ENCODE data around the gene CLCN6. TPM values are rescaled to one million over a fixed set of nuclear protein-coding genes. Genes with fewer than 3 reads are reported as not detected.
A peak's percentile ranks its signal among the peaks of the same experiment; 100 is the strongest.

The CLCN6 gene
- total RNA-seq, 1 experiment from 2014 or later, result 13.7 TPM

DNA sequence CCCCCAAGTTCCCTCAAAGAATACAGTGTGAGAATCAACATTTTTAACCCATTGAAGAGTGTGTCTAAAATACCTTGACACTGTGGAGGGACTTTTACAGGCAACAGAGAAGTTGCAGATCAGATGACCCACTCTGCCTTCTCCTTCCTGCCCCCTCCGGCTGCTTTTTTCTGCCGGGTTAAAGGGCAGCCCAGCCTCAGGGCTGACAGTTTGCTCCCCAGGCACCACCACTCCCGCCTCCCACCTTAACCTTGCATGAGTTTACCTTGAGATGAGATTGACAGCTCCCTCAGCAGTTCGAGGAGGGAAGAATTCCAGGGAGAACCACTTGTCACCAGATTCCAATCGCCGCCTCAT is 3.4 kb upstream of the CLCN6 start:
- Histone ChIP-seq H3K27ac (ENCODE audit: low read depth, low read length) (peak overlapping the region; percentile 54; the same call in 1 of the 2 replicates), H3K79me2 (ENCODE audit: insufficient read depth, low read length) (peaks cover 9% of the 10 kb centered on the region; the same call in 1 of the 2 replicates), H3K9ac (ENCODE audit: low read length) (no peak overlapping the region), H3K36me3 (ENCODE audit: control insufficient read depth in 1 of 2, insufficient read depth in 2 of 2, low read length in 2 of 2) (no peaks in the 10 kb centered on the region), H3K4me2 (ENCODE audit: low read length) (peak overlapping the region; percentile 94), H3K9me2 (ENCODE audit: insufficient read depth) (no peaks in the 10 kb centered on the region), H3K4me3 (replicated peaks in 1 of 2; ENCODE audit: low read depth in 1 of 2, low read length in 2 of 2) (peak overlapping the region in 1 of 2 experiments; percentile 50; a peak in 1 of 4 replicates), H3K4me1 (ENCODE audit: control insufficient read depth in 1 of 2, insufficient read depth in 2 of 2, low read length in 2 of 2) (peaks cover 38 to 64% of the 10 kb centered on the region in 2 experiments), H2AFZ (ENCODE audit: low read depth, low read length, poor library complexity, severe bottlenecking) (no peak overlapping the region), H3K9me3 (ENCODE audit: control insufficient read depth in 1 of 2, insufficient read depth in 1 of 2, low read depth in 1 of 2, low read length in 2 of 2) (no peaks in the 10 kb centered on the region), H4K20me1 (ENCODE audit: insufficient read depth) (no peaks in the 10 kb centered on the region), H3K27me3 (ENCODE audit: insufficient read depth, low read length) (no peaks in the 10 kb centered on the region)
- intact Hi-C loops (cut with micrococcal nuclease), result no loop called here
- ChIA-PET CTCF (no interaction called here), RAD21 (ENCODE audit: low non-redundant PET in 1 of 2, low total read pairs in 2 of 2, uncharacterized antibody in 2 of 2, unreplicated experiment in 2 of 2) (no interaction called here), POLR2A (no interaction called here)
- BruUV-seq (replicated peaks), result no TSS peak
- DNase-seq (ENCODE audit: low read depth, low spot score) (no peak), ATAC-seq (no peak)
- TF ChIP-seq TCF7L2 (IDR thresholded peaks at IDR 0.05; ENCODE audit: borderline replicate concordance, extremely low read depth, insufficient read depth, insufficient read length), result no peak
- no peak for TF ChIP-seq EGR1 (IDR thresholded peaks at IDR 0.05; ENCODE audit: low read depth)
- no peak for TF ChIP-seq ELF1 (IDR thresholded peaks at IDR 0.05; ENCODE audit: borderline replicate concordance, low read depth)
- TF ChIP-seq ZFX (IDR thresholded peaks at IDR 0.05), result no peak
- TF ChIP-seq EZH2phosphoT487 (IDR thresholded peaks at IDR 0.05; ENCODE audit: borderline replicate concordance), result no peak
- TF ChIP-seq, protein P1, sequence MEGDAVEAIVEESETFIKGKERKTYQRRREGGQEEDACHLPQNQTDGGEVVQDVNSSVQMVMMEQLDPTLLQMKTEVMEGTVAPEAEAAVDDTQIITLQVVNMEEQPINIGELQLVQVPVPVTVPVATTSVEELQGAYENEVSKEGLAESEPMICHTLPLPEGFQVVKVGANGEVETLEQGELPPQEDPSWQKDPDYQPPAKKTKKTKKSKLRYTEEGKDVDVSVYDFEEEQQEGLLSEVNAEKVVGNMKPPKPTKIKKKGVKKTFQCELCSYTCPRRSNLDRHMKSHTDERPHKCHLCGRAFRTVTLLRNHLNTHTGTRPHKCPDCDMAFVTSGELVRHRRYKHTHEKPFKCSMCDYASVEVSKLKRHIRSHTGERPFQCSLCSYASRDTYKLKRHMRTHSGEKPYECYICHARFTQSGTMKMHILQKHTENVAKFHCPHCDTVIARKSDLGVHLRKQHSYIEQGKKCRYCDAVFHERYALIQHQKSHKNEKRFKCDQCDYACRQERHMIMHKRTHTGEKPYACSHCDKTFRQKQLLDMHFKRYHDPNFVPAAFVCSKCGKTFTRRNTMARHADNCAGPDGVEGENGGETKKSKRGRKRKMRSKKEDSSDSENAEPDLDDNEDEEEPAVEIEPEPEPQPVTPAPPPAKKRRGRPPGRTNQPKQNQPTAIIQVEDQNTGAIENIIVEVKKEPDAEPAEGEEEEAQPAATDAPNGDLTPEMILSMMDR (IDR thresholded peaks at IDR 0.05 in 2 of 3, conservative IDR thresholded peaks at IDR 0.05 in 1 of 3; ENCODE audit: borderline replicate concordance in 1 of 3, insufficient read depth in 1 of 3, low read depth in 2 of 3, low read length in 2 of 3), result no peak
- no peak for TF ChIP-seq JUND (IDR thresholded peaks at IDR 0.05)
- no peak for TF ChIP-seq SIN3A (IDR thresholded peaks at IDR 0.05; ENCODE audit: low read depth)
- no peak for TF ChIP-seq YY1 (IDR thresholded peaks at IDR 0.05; ENCODE audit: extremely low read depth, insufficient replicate concordance, low read depth, low read length)
- TF ChIP-seq CEBPB (IDR thresholded peaks at IDR 0.05; ENCODE audit: low read depth), result no peak
- TF ChIP-seq, protein P2, sequence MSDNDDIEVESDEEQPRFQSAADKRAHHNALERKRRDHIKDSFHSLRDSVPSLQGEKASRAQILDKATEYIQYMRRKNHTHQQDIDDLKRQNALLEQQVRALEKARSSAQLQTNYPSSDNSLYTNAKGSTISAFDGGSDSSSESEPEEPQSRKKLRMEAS (IDR thresholded peaks at IDR 0.05), result no peak
- no peak for TF ChIP-seq CBX3 (IDR thresholded peaks at IDR 0.05; ENCODE audit: low read depth)
- no peak for TF ChIP-seq ZNF274 (IDR thresholded peaks at IDR 0.05; ENCODE audit: low read depth, low read length)

Data from HCT116 (cell line).